ENCODE measurements around the gene SLC28A2.
"Not testable (repeated sequence)": the region's sequence is repeated elsewhere in the genome, so short reads cannot be mapped to it uniquely, and the experiment has no call there.

SLC28A2 gene

GRCh38 chr15:45304711-45305110 is 52.7 kb downstream of the SLC28A2 start:
- Histone ChIP-seq H3K4me2 (ENCODE audit: low read length) (no peak overlapping the region), H3K79me2 (ENCODE audit: control insufficient read depth, low read length) (no peaks in the 10 kb centered on the region), H3K27me3 (ENCODE audit: control insufficient read depth, low read length) (peaks cover 14% of the 10 kb centered on the region), H3F3A (ENCODE audit: control insufficient read depth, insufficient read depth) (no peaks in the 10 kb centered on the region), H3K4me3 (ENCODE audit: low read length) (no peak overlapping the region), H3K9me2 (replicated peaks; ENCODE audit: control insufficient read depth, low read length) (no peaks in the 10 kb centered on the region), H3K36me3 (ENCODE audit: control insufficient read depth, low read length) (no peaks in the 10 kb centered on the region), H3K9me3 (ENCODE audit: control insufficient read depth, insufficient read depth, low read length) (no peaks in the 10 kb centered on the region), H3K27ac (ENCODE audit: low read depth, low read length) (no peak overlapping the region), H4K20me1 (ENCODE audit: control insufficient read depth, insufficient read depth, low read depth, low read length) (no peaks in the 10 kb centered on the region), H3K4me1 (ENCODE audit: control insufficient read depth, low read length) (no peaks in the 10 kb centered on the region)
- TF ChIP-seq EZH2phosphoT487 (IDR thresholded peaks at IDR 0.05; ENCODE audit: borderline replicate concordance, low read length) = no peak
- TF ChIP-seq, protein P1, sequence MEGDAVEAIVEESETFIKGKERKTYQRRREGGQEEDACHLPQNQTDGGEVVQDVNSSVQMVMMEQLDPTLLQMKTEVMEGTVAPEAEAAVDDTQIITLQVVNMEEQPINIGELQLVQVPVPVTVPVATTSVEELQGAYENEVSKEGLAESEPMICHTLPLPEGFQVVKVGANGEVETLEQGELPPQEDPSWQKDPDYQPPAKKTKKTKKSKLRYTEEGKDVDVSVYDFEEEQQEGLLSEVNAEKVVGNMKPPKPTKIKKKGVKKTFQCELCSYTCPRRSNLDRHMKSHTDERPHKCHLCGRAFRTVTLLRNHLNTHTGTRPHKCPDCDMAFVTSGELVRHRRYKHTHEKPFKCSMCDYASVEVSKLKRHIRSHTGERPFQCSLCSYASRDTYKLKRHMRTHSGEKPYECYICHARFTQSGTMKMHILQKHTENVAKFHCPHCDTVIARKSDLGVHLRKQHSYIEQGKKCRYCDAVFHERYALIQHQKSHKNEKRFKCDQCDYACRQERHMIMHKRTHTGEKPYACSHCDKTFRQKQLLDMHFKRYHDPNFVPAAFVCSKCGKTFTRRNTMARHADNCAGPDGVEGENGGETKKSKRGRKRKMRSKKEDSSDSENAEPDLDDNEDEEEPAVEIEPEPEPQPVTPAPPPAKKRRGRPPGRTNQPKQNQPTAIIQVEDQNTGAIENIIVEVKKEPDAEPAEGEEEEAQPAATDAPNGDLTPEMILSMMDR (IDR thresholded peaks at IDR 0.05; ENCODE audit: low read depth, low read length, poor library complexity, severe bottlenecking) = no peak

DNA sequence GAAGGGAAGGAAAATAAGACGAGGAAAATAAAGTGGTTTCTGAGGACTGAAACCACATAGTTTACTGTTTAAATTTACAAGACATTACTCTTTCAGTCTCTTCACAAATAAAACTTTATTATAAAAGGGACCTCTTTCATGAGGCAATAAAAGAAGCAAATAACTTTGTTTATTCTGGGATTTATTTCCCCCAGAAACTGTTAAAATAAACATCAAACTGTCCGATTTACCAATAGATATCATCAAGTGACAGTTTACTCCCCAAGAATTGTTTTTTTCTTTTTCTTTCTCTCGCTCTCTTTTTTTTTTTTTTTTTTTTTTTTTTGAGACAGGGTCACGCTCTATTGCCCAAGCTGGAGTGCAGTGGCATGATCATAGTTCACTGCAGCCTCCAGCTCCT is 54.1 kb downstream of the SLC28A2 start:
- H3K4me3 ChIP-seq (ENCODE audit: low read length) = no peak overlapping the region
- H3K27ac ChIP-seq (ENCODE audit: low read depth, low read length) = no peak overlapping the region
- H3K9me2 ChIP-seq (replicated peaks; ENCODE audit: control insufficient read depth, low read length) = no peaks in the 10 kb centered on the region
- H3K79me2 ChIP-seq (ENCODE audit: control insufficient read depth, low read length) = no peaks in the 10 kb centered on the region
- H3K4me2 ChIP-seq (ENCODE audit: low read length) = no peak overlapping the region
- H3K36me3 ChIP-seq (ENCODE audit: control insufficient read depth, low read length) = no peaks in the 10 kb centered on the region
- no peaks in the 10 kb centered on the region for H4K20me1 ChIP-seq (ENCODE audit: control insufficient read depth, insufficient read depth, low read depth, low read length)
- H3F3A ChIP-seq (ENCODE audit: control insufficient read depth, insufficient read depth) = no peaks in the 10 kb centered on the region
- TF ChIP-seq EZH2phosphoT487 (IDR thresholded peaks at IDR 0.05; ENCODE audit: borderline replicate concordance, low read length) = no peak
- TF ChIP-seq, protein P1 (IDR thresholded peaks at IDR 0.05; ENCODE audit: low read depth, low read length, poor library complexity, severe bottlenecking) = no peak
- H3K9me3 ChIP-seq (ENCODE audit: control insufficient read depth, insufficient read depth, low read length) = no peaks in the 10 kb centered on the region
- no peaks in the 10 kb centered on the region for H3K4me1 ChIP-seq (ENCODE audit: control insufficient read depth, low read length)
- peaks cover 17% of the 10 kb centered on the region for H3K27me3 ChIP-seq (ENCODE audit: control insufficient read depth, low read length)

- Histone ChIP-seq H3K27ac (ENCODE audit: low read depth, low read length) (no peak overlapping the region), H4K20me1 (ENCODE audit: control insufficient read depth, insufficient read depth, low read depth, low read length) (no peaks in the 10 kb centered on the region), H3K36me3 (ENCODE audit: control insufficient read depth, low read length) (no peaks in the 10 kb centered on the region), H3K4me3 (ENCODE audit: low read length) (0 out of 2 replicates have a peak overlapping the region, but pooled peaks have one; percentile 12), H3K27me3 (ENCODE audit: control insufficient read depth, low read length) (peaks cover 17% of the 10 kb centered on the region), H3F3A (ENCODE audit: control insufficient read depth, insufficient read depth) (no peaks in the 10 kb centered on the region), H3K9me2 (replicated peaks; ENCODE audit: control insufficient read depth, low read length) (no peaks in the 10 kb centered on the region), H3K4me1 (ENCODE audit: control insufficient read depth, low read length) (no peaks in the 10 kb centered on the region), H3K4me2 (ENCODE audit: low read length) (peak overlapping the region; percentile 22; the same call in 1 of the 2 replicates), H3K79me2 (ENCODE audit: control insufficient read depth, low read length) (no peaks in the 10 kb centered on the region), H3K9me3 (ENCODE audit: control insufficient read depth, insufficient read depth, low read length) (no peaks in the 10 kb centered on the region)
- no peak for TF ChIP-seq EZH2phosphoT487 (IDR thresholded peaks at IDR 0.05; ENCODE audit: borderline replicate concordance, low read length)
- TF ChIP-seq, protein P1 (IDR thresholded peaks at IDR 0.05; ENCODE audit: low read depth, low read length, poor library complexity, severe bottlenecking) = peak; percentile 36
Measured at GRCh38 chr15:45307230-45307924, 55.3 kb downstream of the SLC28A2 start.

DNA sequence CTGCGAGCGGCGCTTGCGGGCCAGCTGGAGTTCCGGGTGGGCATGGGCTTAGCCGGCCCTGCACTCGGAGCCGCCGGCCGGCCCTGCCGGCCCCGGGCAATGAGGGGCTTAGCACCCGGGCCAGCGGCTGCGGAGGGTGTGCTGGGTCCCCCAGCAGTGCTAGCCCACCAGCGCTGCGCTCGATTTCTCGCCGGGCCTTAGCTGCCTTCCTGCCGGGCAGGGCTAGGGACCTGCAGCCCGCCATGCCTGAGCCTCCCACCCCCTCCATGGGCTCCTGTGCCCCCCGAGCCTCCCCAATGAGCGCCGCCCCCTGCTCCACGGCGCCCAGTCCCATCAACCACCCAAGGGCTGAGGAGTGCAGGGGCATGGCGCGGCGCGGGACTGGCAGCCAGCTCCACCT is 62.1 kb downstream of the SLC28A2 start:
- H3K4me1 ChIP-seq (ENCODE audit: control insufficient read depth, low read length); H3K4me2 ChIP-seq (ENCODE audit: low read length); H3K4me3 ChIP-seq (ENCODE audit: low read length); H3K9me3 ChIP-seq (ENCODE audit: control insufficient read depth, insufficient read depth, low read length); H3K36me3 ChIP-seq (ENCODE audit: control insufficient read depth, low read length); H3K9me2 ChIP-seq (replicated peaks; ENCODE audit: control insufficient read depth, low read length); H3K79me2 ChIP-seq (ENCODE audit: control insufficient read depth, low read length); H4K20me1 ChIP-seq (ENCODE audit: control insufficient read depth, insufficient read depth, low read depth, low read length); H3K27me3 ChIP-seq (ENCODE audit: control insufficient read depth, low read length); H3K27ac ChIP-seq (ENCODE audit: low read depth, low read length); H3F3A ChIP-seq (ENCODE audit: control insufficient read depth, insufficient read depth): not testable (repeated sequence)
